HCT116 (cell line): ENCODE data around the gene ANP32B. TPM values are rescaled to one million over a fixed set of nuclear protein-coding genes. Genes with fewer than 3 reads are reported as not detected.

Source experiments
- ATAC-seq: fragments of 200-7000 bp; cut with Tn5 transposase; 2 replicates; pipeline ENCODE4 v1.9.1; 2020; ENCODE audit warnings: mild to moderate bottlenecking, moderate library complexity
- BruUV-seq: library from RNA; stranded (reverse); fragments of 400-500 nt; replicated peaks from 2 replicates; lab custom pipeline; 2021; lab: Mats Ljungman, UMichigan
- CTCF ChIA-PET: fragments of 300-600 bp; sonication (Branson Sonifier 250); formaldehyde crosslinking; loops from one replicate; lab custom pipeline; 2021; ENCODE audit warnings: antibody characterized with exemption; lab: Charles Lee
- POLR2A ChIA-PET: fragments of 300-600, 350-600 bp; sonication (Branson Sonifier 250); formaldehyde crosslinking; loops from one replicate; lab custom pipeline; 2021; ENCODE audit warnings: antibody characterized with exemption; lab: Charles Lee
- RAD21 ChIA-PET, 2 experiments: fragments of 300-600 bp; sonication (Branson Sonifier 250); formaldehyde crosslinking; loops; one replicate each; lab custom pipeline; 2023; ENCODE audit warnings: low total read pairs in 2 of 2; ENCODE audit not compliant: uncharacterized antibody in 2 of 2, unreplicated experiment in 2 of 2, low non-redundant PET in 1 of 2; lab: Charles Lee
- DNase-seq: peaks from one replicate; pipeline ENCODE4 v3.0.0-alpha.2; 2010; ENCODE audit warnings: low read depth, low spot score
- H2AFZ ChIP-seq: fragments of 200-600 bp; shearing (Covaris generic), sonication (generic); 2 replicates; pipeline ENCODE4 v1.6.1; 2017; ENCODE audit warnings: low read depth, mixed run types, mixed read lengths, antibody characterized with exemption, low read length; ENCODE audit not compliant: poor library complexity, severe bottlenecking
- H3K27ac ChIP-seq: 2 replicates; pipeline ENCODE4 v1.5.1; 2012; ENCODE audit warnings: low read depth, low read length
- H3K27me3 ChIP-seq: fragments of 200-600 bp; sonication (generic); 2 replicates; pipeline ENCODE4 v1.6.1; 2016; ENCODE audit warnings: mixed run types, low read length, mixed read lengths; ENCODE audit not compliant: insufficient read depth
- H3K36me3 ChIP-seq, 2 experiments: fragments of 200-500 bp in 1 of 2; fragments of 200-600 bp in 1 of 2; sonication (Bioruptor generic) in 1 of 2; sonication (generic) in 1 of 2; 2 replicates each; pipeline versions ENCODE4 v1.5.1 to v1.6.1; 2014 to 2016; ENCODE audit warnings: low read length in 2 of 2, inconsistent platforms in 1 of 2, mixed read lengths in 1 of 2, mixed run types in 1 of 2; ENCODE audit not compliant: insufficient read depth in 2 of 2, control insufficient read depth in 1 of 2
- H3K4me1 ChIP-seq, 2 experiments: fragments of 200-600 bp in 1 of 2; sonication (generic) in 1 of 2; 2 replicates each; pipeline versions ENCODE4 v1.5.1 to v1.6.1; 2012 to 2017; ENCODE audit warnings: low read length in 2 of 2, inconsistent platforms in 1 of 2, mild to moderate bottlenecking in 1 of 2, mixed read lengths in 1 of 2, mixed run types in 1 of 2, moderate library complexity in 1 of 2; ENCODE audit not compliant: insufficient read depth in 2 of 2, control insufficient read depth in 1 of 2
- H3K4me2 ChIP-seq: fragments of 200-600 bp; sonication (generic); 2 replicates; pipeline ENCODE4 v1.6.1; 2017; ENCODE audit warnings: mixed run types, low read length, mixed read lengths
- H3K4me3 ChIP-seq, 2 experiments: fragments of 200-600 bp in 1 of 2; sonication (generic) in 1 of 2; replicated peaks in 1 of 2; 2 replicates each; pipeline ENCODE4 v1.5.1; 2011 to 2016; ENCODE audit warnings: low read length in 2 of 2, control low read depth in 1 of 2, low read depth in 1 of 2, mild to moderate bottlenecking in 1 of 2, mixed read lengths in 1 of 2, mixed run types in 1 of 2
- H3K79me2 ChIP-seq: fragments of 200-600 bp; sonication (generic); 2 replicates; pipeline ENCODE4 v1.6.1; 2017; ENCODE audit warnings: mild to moderate bottlenecking, mixed run types, low read length, moderate library complexity, mixed read lengths; ENCODE audit not compliant: insufficient read depth
- H3K9ac ChIP-seq: fragments of 200-600 bp; sonication (generic); 2 replicates; pipeline ENCODE4 v1.6.1; 2016; ENCODE audit warnings: low read length, mixed read lengths
- H3K9me2 ChIP-seq: fragments of 200-600 bp; sonication (generic), shearing (Covaris generic); 2 replicates; pipeline ENCODE4 v1.6.1; 2017; ENCODE audit warnings: mixed run types, mild to moderate bottlenecking, moderate library complexity; ENCODE audit not compliant: insufficient read depth
- H3K9me3 ChIP-seq, 2 experiments: fragments of 200-500 bp in 1 of 2; fragments of 200-600 bp in 1 of 2; sonication (Bioruptor generic) in 1 of 2; sonication (generic) in 1 of 2; 2 replicates each; pipeline ENCODE4 v1.6.1; 2014 to 2017; ENCODE audit warnings: low read length in 2 of 2, mixed read lengths in 2 of 2, inconsistent platforms in 1 of 2, low read depth in 1 of 2, mild to moderate bottlenecking in 1 of 2, mixed run types in 1 of 2, moderate library complexity in 1 of 2; ENCODE audit not compliant: control insufficient read depth in 1 of 2, insufficient read depth in 1 of 2
- H4K20me1 ChIP-seq: fragments of 200-600 bp; sonication (generic), shearing (Covaris generic); 2 replicates; pipeline ENCODE4 v1.6.1; 2017; ENCODE audit warnings: mixed run types, mild to moderate bottlenecking, moderate library complexity; ENCODE audit not compliant: insufficient read depth
- CTCF ChIP-seq, 3 experiments: fragments of 200-600 bp in 1 of 3; sonication (generic) in 1 of 3; IDR thresholded peaks in 2 of 3; conservative IDR thresholded peaks in 1 of 3; 2 replicates each; pipeline ENCODE4 v1.5.1; 2012 to 2017; ENCODE audit warnings: low read depth in 2 of 3, low read length in 2 of 3, antibody characterized with exemption in 1 of 3, borderline replicate concordance in 1 of 3, control low read depth in 1 of 3, mild to moderate bottlenecking in 1 of 3, mixed read lengths in 1 of 3, mixed run types in 1 of 3, moderate library complexity in 1 of 3; ENCODE audit not compliant: insufficient read depth in 1 of 3
- EGR1 ChIP-seq: IDR thresholded peaks from 2 replicates; pipeline ENCODE4 v1.6.1; 2012; ENCODE audit warnings: low read depth
- ELF1 ChIP-seq: IDR thresholded peaks from 2 replicates; pipeline ENCODE4 v1.6.1; 2012; ENCODE audit warnings: low read depth, borderline replicate concordance
- FOSL1 ChIP-seq: IDR thresholded peaks from 2 replicates; pipeline ENCODE4 v1.6.1; 2012; ENCODE audit warnings: low read depth
- JUND ChIP-seq: IDR thresholded peaks from 2 replicates; pipeline ENCODE4 v1.6.1; 2012
- POLR2AphosphoS5 ChIP-seq: IDR thresholded peaks from 2 replicates; pipeline ENCODE4 v1.6.1; 2011; ENCODE audit warnings: mild to moderate bottlenecking, low read depth, low read length, moderate library complexity
- RAD21 ChIP-seq: IDR thresholded peaks from 2 replicates; pipeline ENCODE4 v1.6.1; 2012; ENCODE audit warnings: low read depth, mild to moderate bottlenecking
- REST ChIP-seq: IDR thresholded peaks from 2 replicates; pipeline ENCODE4 v1.6.1; 2012; ENCODE audit warnings: low read depth
- SIN3A ChIP-seq: IDR thresholded peaks from 2 replicates; pipeline ENCODE4 v1.6.1; 2012; ENCODE audit warnings: low read depth
- SP1 ChIP-seq: IDR thresholded peaks from 2 replicates; pipeline ENCODE4 v1.6.1; 2012; ENCODE audit warnings: low read depth
- YY1 ChIP-seq: IDR thresholded peaks from 2 replicates; pipeline ENCODE4 v1.6.1; 2011; ENCODE audit warnings: low read length, low read depth, moderate library complexity, mild to moderate bottlenecking; ENCODE audit not compliant: insufficient replicate concordance; ENCODE audit errors: extremely low read depth
- ZBTB33 ChIP-seq: IDR thresholded peaks from 2 replicates; pipeline ENCODE4 v1.6.1; 2011; ENCODE audit warnings: mild to moderate bottlenecking, low read length, moderate library complexity; ENCODE audit not compliant: insufficient replicate concordance; ENCODE audit errors: extremely low read depth
- intact Hi-C: fragments of 100-400 bp; cut with micrococcal nuclease; formaldehyde crosslinking; loops from 2 replicates; pipeline ENCODE4 v1.10.0; 2022
- total RNA-seq: library from RNA; stranded (reverse); gene quantifications from one replicate; pipeline ENCODE4 v1.2.1, GENCODE V29; 2021; ENCODE audit not compliant: unreplicated experiment

Gene ANP32B
- total RNA-seq, 1 experiment from 2014 or later = 206 TPM

GRCh38 chr9:97941323-97941722 is 41.8 kb upstream of the ANP32B start:
- H4K20me1 ChIP-seq = no peaks in the 10 kb centered on the region
- BruUV-seq = no TSS peak
- CTCF ChIA-PET = no interaction called here
- H3K36me3 ChIP-seq = no peaks in the 10 kb centered on the region
- H3K27me3 ChIP-seq = peaks cover 37% of the 10 kb centered on the region
- no peak overlapping the region for H3K4me2 ChIP-seq
- no peaks in the 10 kb centered on the region for H3K9me2 ChIP-seq
- no peak overlapping the region for H3K4me3 ChIP-seq
- DNase-seq (no peak), ATAC-seq (no peak)
- RAD21 ChIA-PET = no interaction called here
- TF ChIP-seq FOSL1 (no peak), POLR2AphosphoS5 (no peak), YY1 (no peak), SIN3A (no peak)
- no peak overlapping the region for H2AFZ ChIP-seq
- no peaks in the 10 kb centered on the region for H3K9me3 ChIP-seq
- intact Hi-C loops = no loop called here
- no peaks in the 10 kb centered on the region for H3K79me2 ChIP-seq
- no peak overlapping the region for H3K27ac ChIP-seq
- POLR2A ChIA-PET = no interaction called here
- no peak overlapping the region for H3K9ac ChIP-seq
- H3K4me1 ChIP-seq = no peaks in the 10 kb centered on the region

- no peak overlapping the region for H3K27ac ChIP-seq
- H3K36me3 ChIP-seq = no peaks in the 10 kb centered on the region
- H3K4me1 ChIP-seq = no peaks in the 10 kb centered on the region
- CTCF ChIA-PET = no interaction called here
- ATAC-seq = no peak
- no TSS peak for BruUV-seq
- intact Hi-C loops = no loop called here
- no peaks in the 10 kb centered on the region for H3K9me3 ChIP-seq
- DNase-seq = no peak
- no peaks in the 10 kb centered on the region for H3K9me2 ChIP-seq
- no peaks in the 10 kb centered on the region for H3K79me2 ChIP-seq
- no peaks in the 10 kb centered on the region for H4K20me1 ChIP-seq
- TF ChIP-seq CTCF (IDR thresholded peaks at IDR 0.05 in 2 of 3, conservative IDR thresholded peaks at IDR 0.05 in 1 of 3; ENCODE audit: borderline replicate concordance in 1 of 3, insufficient read depth in 1 of 3, low read depth in 2 of 3, low read length in 2 of 3) (no peak), REST (no peak), JUND (no peak), EGR1 (no peak), RAD21 (no peak), ELF1 (no peak), SIN3A (no peak), SP1 (no peak), ZBTB33 (no peak)
- TF ChIP-seq, all 23 proteins: peak for 0
- H3K9ac ChIP-seq = no peak overlapping the region
- H3K4me2 ChIP-seq = no peak overlapping the region
- POLR2A ChIA-PET = no interaction called here
- peaks cover 34% of the 10 kb centered on the region for H3K27me3 ChIP-seq
- no peak overlapping the region for H3K4me3 ChIP-seq
- RAD21 ChIA-PET = no interaction called here
- no peak overlapping the region for H2AFZ ChIP-seq
Measured at GRCh38 chr9:97943308-97943855, 39.8 kb upstream of the ANP32B start.
